Epithelial cell of prostate (primary cell): ENCODE measurements around the gene FMN1.
A peak's percentile ranks its signal among the peaks of the same experiment; 100 is the strongest.

Experiments
- DNase-seq: peaks from one replicate; pipeline ENCODE4 v3.0.0-alpha.2; 2011; ENCODE audit warnings: low read depth, low spot score
- H3K27ac ChIP-seq: fragments of 450-650 bp; 2 replicates; pipeline ENCODE4 v1.5.1; 2017; ENCODE audit warnings: mild to moderate bottlenecking

Gene FMN1

DNA sequence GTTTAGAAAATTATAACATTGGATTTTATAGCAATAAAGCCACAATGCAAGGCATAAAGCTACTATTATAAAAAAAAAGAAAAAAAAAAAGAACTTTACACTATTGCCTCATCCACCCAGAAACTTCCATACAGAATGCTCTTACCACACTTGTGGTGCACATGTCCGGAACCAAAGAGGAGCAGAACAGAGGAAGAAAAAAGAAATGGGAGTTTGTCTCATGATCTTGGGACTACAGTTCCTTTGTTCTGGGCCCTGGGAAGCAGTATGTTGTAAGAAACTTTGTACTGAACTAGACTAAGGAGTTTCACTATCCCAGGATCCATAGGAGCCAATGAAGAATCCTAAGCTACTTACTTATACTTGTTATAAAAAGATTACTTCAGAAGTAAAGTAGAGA lies 36.1 kb downstream of the FMN1 start:
- H3K27ac ChIP-seq, result no peak overlapping the region
- DNase-seq, result no peak

GRCh38 chr15:33157371-33158037 lies 37.0 kb downstream of the FMN1 start:
- no peak for DNase-seq

GRCh38 chr15:33155691-33156420 lies 38.7 kb downstream of the FMN1 start:
- no peak overlapping the region for H3K27ac ChIP-seq
- no peak for DNase-seq

More at GRCh38 chr15:33157371-33158037, 37.0 kb downstream of the FMN1 start:
- H3K27ac ChIP-seq, result no peak overlapping the region

GRCh38 chr15:33154351-33155166 lies 40.0 kb downstream of the FMN1 start:
- H3K27ac ChIP-seq, result no peak overlapping the region
- DNase-seq, result peak; percentile 69

DNA sequence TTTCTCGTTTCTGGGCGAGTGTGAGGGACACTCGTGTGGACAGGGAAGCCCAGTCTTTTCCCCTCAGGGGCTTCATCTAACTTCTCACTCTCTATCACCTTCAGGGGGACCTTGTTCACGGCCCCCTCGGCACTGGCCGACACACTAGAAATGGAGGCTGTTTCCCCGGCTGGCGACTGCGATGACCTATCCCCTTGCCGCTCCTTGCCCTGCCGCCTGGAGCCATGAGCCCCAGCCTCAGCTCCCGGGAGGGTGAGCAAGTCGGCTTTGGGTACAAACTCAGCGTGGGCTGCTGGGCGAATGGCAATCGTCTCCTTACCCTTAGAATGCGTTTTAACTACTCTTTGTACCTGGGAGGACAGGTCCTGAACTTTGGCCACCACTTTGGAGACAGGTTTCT lies 41.0 kb downstream of the FMN1 start:
- no peak for DNase-seq

GRCh38 chr15:33152502-33153109 lies 41.9 kb downstream of the FMN1 start:
- DNase-seq, result no peak
- H3K27ac ChIP-seq, result no peak overlapping the region

More for the DNA sequence above, 41.0 kb downstream of the FMN1 start:
- H3K27ac ChIP-seq, result no peak overlapping the region

DNA sequence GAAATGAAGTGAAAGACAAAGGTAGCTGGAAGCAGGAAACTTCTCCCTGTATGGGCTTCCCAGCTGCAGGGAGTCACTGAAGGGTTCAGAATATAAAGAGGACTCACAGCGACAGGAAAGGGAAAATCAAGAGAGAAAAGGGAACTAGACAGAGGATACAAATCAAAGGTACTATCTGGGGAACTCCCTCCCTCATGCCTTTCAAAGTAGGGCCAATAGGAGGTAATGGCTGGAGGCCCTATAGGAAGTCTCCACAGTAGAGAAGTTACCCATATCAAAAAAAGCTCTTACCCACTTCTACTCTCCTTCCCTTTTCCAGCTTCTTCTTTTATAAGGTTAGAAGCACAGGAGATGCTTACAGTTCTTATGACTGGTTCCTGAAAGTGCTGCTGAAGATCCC lies 43.5 kb downstream of the FMN1 start:
- no peak for DNase-seq
- H3K27ac ChIP-seq, result no peak overlapping the region

- DNase-seq, result no peak
- no peak overlapping the region for H3K27ac ChIP-seq
Observed at GRCh38 chr15:33150431-33150941, 44.0 kb downstream of the FMN1 start.

- DNase-seq, result peak; percentile 58
- H3K27ac ChIP-seq, result no peak overlapping the region
Observed at GRCh38 chr15:33149919-33150318, 44.6 kb downstream of the FMN1 start.

DNA sequence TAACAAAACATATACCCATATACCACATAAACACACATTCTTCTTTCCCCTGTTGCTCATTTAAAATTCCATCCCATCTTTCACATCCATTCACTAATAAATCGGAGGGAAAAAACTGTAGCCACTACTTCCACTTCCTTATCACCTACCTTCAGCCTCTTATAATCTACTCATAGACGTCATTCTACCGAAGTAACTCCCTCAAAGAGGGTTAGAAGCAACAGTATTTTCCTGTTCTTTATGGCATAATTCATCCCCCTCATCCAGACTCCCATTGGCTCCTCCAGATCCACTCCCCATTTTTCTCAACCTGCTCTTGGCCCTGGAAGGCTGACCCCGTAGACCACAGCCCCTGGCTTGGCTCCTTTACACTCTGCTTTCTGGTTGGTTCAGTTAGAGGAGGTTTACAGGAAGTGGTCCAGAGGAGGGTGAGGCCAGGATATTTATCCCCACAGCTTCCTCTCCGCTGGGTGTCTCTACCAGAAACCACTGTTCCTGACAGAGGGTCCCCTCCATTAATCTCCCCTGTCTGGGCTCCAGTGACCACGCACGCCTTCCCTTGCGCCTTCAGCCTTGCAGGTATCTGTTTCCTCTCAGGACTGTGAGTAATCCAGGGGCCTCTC lies 46.3 kb downstream of the FMN1 start:
- no peak overlapping the region for H3K27ac ChIP-seq
- DNase-seq, result no peak

DNA sequence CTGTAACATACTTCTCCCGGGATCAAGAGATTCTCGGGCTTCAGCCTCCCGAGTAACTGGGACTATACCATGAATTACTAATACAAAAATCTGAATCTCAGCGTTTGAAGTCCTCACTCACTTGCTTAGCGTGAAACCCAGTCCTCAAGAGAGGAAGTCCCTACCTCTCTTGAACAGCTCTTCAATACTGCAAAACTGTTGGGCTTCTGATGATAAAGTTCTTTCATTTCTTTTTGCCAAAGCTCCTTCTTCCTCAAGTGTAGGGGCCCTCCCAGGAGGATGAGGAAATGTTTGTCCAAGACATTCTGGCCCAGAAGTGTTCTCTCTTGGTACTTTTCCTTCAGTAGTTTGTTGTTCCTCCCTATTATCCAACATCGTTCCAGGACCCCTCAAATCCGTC lies 48.5 kb downstream of the FMN1 start:
- H3K27ac ChIP-seq, result peak overlapping the region; percentile 60
- no peak for DNase-seq

GRCh38 chr15:33145447-33145846 lies 49.1 kb downstream of the FMN1 start:
- peak; percentile 50 for DNase-seq
- H3K27ac ChIP-seq, result peak overlapping the region; percentile 60

- no peak overlapping the region for H3K27ac ChIP-seq
Observed at GRCh38 chr15:33142708-33143107, 51.8 kb downstream of the FMN1 start.

GRCh38 chr15:33138000-33138399 lies 56.5 kb downstream of the FMN1 start:
- H3K27ac ChIP-seq, result no peak overlapping the region
- no peak for DNase-seq

More at GRCh38 chr15:33142708-33143107, 51.8 kb downstream of the FMN1 start:
- DNase-seq, result no peak

DNA sequence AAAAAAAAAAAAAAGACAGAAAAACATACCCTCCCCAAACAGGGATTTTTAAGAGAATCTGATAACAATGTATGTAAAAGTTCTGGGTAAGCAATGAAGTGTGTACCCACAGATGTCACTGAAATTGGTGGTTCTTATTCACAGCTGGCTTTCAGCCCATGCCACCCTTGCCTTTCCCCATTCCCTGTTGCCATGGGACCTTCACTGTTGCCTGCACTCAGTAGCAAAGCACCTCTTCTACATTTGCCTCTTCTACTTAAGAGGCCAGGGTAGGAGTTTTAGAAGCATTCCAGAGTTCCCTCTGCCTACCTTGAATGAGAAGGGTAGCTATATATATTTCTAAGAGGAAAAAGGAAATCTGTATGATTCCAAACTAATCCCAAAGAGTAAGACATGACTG lies 57.4 kb downstream of the FMN1 start:
- no peak overlapping the region for H3K27ac ChIP-seq
- no peak for DNase-seq

- DNase-seq, result no peak
- H3K27ac ChIP-seq, result no peak overlapping the region
Observed at GRCh38 chr15:33136353-33136752, 58.2 kb downstream of the FMN1 start.

GRCh38 chr15:33135355-33135781 lies 59.1 kb downstream of the FMN1 start:
- no peak overlapping the region for H3K27ac ChIP-seq
- no peak for DNase-seq

GRCh38 chr15:33132722-33133345 lies 61.7 kb downstream of the FMN1 start:
- H3K27ac ChIP-seq, result no peak overlapping the region
- peak; percentile 76 for DNase-seq

- peak overlapping the region; percentile 35 for H3K27ac ChIP-seq
- DNase-seq, result no peak
Observed at GRCh38 chr15:33132233-33132580, 62.3 kb downstream of the FMN1 start.
